IMR-90 (cell line): ENCODE results near the gene CCDC13. TPM values are rescaled to one million over a fixed set of nuclear protein-coding genes. Genes with fewer than 3 reads are reported as not detected.

Experiments
- ATAC-seq: fragments of 200-7000 bp; cut with Tn5 transposase; 2 replicates; pipeline ENCODE4 v1.9.1; 2020; ENCODE audit warnings: low read depth, mild to moderate bottlenecking, moderate library complexity
- BruUV-seq: library from RNA; stranded (reverse); fragments of 400-500 nt; replicated peaks from 2 replicates; lab custom pipeline; 2021; lab: Mats Ljungman, UMichigan
- CTCF ChIA-PET: fragments of 300-600 bp; formaldehyde crosslinking; extraction: SDS; loops from one replicate; lab custom pipeline; 2021; ENCODE audit warnings: antibody characterized with exemption; lab: Yijun Ruan, JAX
- POLR2A ChIA-PET: fragments of 300-600 bp; sonication (Branson Sonifier 250); formaldehyde crosslinking; loops from one replicate; lab custom pipeline; 2022; ENCODE audit warnings: antibody characterized with exemption; ENCODE audit not compliant: unreplicated experiment; lab: Charles Lee
- DNase-seq: peaks from one replicate; pipeline ENCODE4 v3.0.0; 2013
- H2AFZ ChIP-seq: replicated peaks from 2 replicates; pipeline ENCODE3; 2013; ENCODE audit warnings: low read length, mild to moderate bottlenecking; ENCODE audit not compliant: poor library complexity
- H2AK5ac ChIP-seq: 2 replicates; pipeline ENCODE4 v1.6.1; 2013; ENCODE audit warnings: low read depth, low read length, inconsistent platforms
- H2AK9ac ChIP-seq: replicated peaks from 2 replicates; pipeline ENCODE3; 2013; ENCODE audit warnings: mild to moderate bottlenecking, low read depth, low read length, moderate library complexity; ENCODE audit not compliant: poor library complexity
- H2BK120ac ChIP-seq: 2 replicates; pipeline ENCODE4 v1.6.1; 2013; ENCODE audit warnings: low read depth, low read length, inconsistent platforms
- H2BK15ac ChIP-seq: 3 replicates; pipeline ENCODE4 v1.6.1; 2013; ENCODE audit warnings: low read depth, low read length, inconsistent platforms
- H2BK20ac ChIP-seq: 2 replicates; pipeline ENCODE4 v1.6.1; 2013; ENCODE audit warnings: low read depth, mild to moderate bottlenecking, inconsistent platforms, low read length, moderate library complexity
- H2BK5ac ChIP-seq: 2 replicates; pipeline ENCODE4 v1.6.1; 2013; ENCODE audit warnings: mild to moderate bottlenecking, low read depth, low read length, inconsistent platforms; ENCODE audit not compliant: poor library complexity, severe bottlenecking
- H3K14ac ChIP-seq: replicated peaks from 2 replicates; pipeline ENCODE4 v1.6.1; 2013; ENCODE audit warnings: low read depth, low read length, inconsistent platforms
- H3K18ac ChIP-seq: 2 replicates; pipeline ENCODE4 v1.6.1; 2013; ENCODE audit warnings: low read depth, low read length, control low read depth
- H3K23ac ChIP-seq: 2 replicates; pipeline ENCODE4 v1.6.1; 2013; ENCODE audit warnings: low read depth, low read length, inconsistent platforms
- H3K27ac ChIP-seq: 2 replicates; pipeline ENCODE4 v1.5.1; 2013; ENCODE audit warnings: mild to moderate bottlenecking, control low read depth, low read length; ENCODE audit not compliant: insufficient read depth
- H3K27me3 ChIP-seq: 2 replicates; pipeline ENCODE4 v1.6.1; 2013; ENCODE audit warnings: low read length; ENCODE audit not compliant: control insufficient read depth, insufficient read depth
- H3K36me3 ChIP-seq: 2 replicates; pipeline ENCODE4 v1.6.1; 2013; ENCODE audit warnings: low read length, mixed read lengths; ENCODE audit not compliant: control insufficient read depth, insufficient read depth
- H3K4ac ChIP-seq: 2 replicates; pipeline ENCODE4 v1.6.1; 2013; ENCODE audit warnings: low read depth, low read length, inconsistent platforms
- H3K4me1 ChIP-seq: 2 replicates; pipeline ENCODE4 v1.6.1; 2013; ENCODE audit warnings: low read length, mixed read lengths; ENCODE audit not compliant: control insufficient read depth, insufficient read depth
- H3K4me2 ChIP-seq: 2 replicates; pipeline ENCODE4 v1.6.1; 2013; ENCODE audit warnings: low read depth, mild to moderate bottlenecking, control low read depth, low read length, moderate library complexity
- H3K4me3 ChIP-seq: 2 replicates; pipeline ENCODE4 v1.5.1; 2013; ENCODE audit warnings: low read depth, mild to moderate bottlenecking, control low read depth, low read length, moderate library complexity; ENCODE audit not compliant: insufficient read depth
- H3K56ac ChIP-seq: 2 replicates; pipeline ENCODE4 v1.6.1; 2013; ENCODE audit warnings: low read length, inconsistent platforms; ENCODE audit not compliant: insufficient read depth; ENCODE audit errors: extremely low read depth
- H3K79me1 ChIP-seq, 2 experiments: 2 replicates each; pipeline ENCODE4 v1.6.1; 2013; ENCODE audit warnings: low read length in 2 of 2, inconsistent platforms in 1 of 2, low read depth in 1 of 2
- H3K9ac ChIP-seq: 2 replicates; pipeline ENCODE4 v1.6.1; 2013; ENCODE audit warnings: low read depth, low read length, control low read depth
- H3K9me1 ChIP-seq: 2 replicates; pipeline ENCODE4 v1.6.1; 2013; ENCODE audit warnings: low read length, inconsistent platforms; ENCODE audit not compliant: insufficient read depth
- H3K9me3 ChIP-seq: 2 replicates; pipeline ENCODE4 v1.6.1; 2013; ENCODE audit warnings: low read length; ENCODE audit not compliant: control insufficient read depth, insufficient read depth
- H4K20me1 ChIP-seq: 2 replicates; pipeline ENCODE4 v1.6.1; 2013; ENCODE audit warnings: low read length, inconsistent platforms; ENCODE audit not compliant: insufficient read depth
- H4K5ac ChIP-seq: 2 replicates; pipeline ENCODE4 v1.6.1; 2013; ENCODE audit warnings: mild to moderate bottlenecking, low read depth, low read length, control low read depth
- H4K8ac ChIP-seq, 2 experiments: 2 replicates each; pipeline ENCODE4 v1.6.1; 2013; ENCODE audit warnings: low read depth in 2 of 2, low read length in 2 of 2, control low read depth in 1 of 2, inconsistent platforms in 1 of 2
- H4K91ac ChIP-seq: 2 replicates; pipeline ENCODE4 v1.6.1; 2013; ENCODE audit warnings: low read depth, low read length, inconsistent platforms; ENCODE audit not compliant: insufficient read depth
- CHD1 ChIP-seq: IDR thresholded peaks from 2 replicates; pipeline ENCODE4 v1.6.1; 2012; ENCODE audit warnings: low read depth, low read length, improper control_type of control experiment
- RFX5 ChIP-seq: IDR thresholded peaks from 2 replicates; pipeline ENCODE4 v1.8.0; 2012; ENCODE audit warnings: low read depth, mild to moderate bottlenecking, low read length, moderate library complexity
- WGBS, 2 experiments: methylation state at CpG; one replicate each; pipeline versions ENCODE4 v1.1.5 to v1.1.7; 2013; ENCODE audit warnings: missing lambda C conversion rate in 2 of 2; ENCODE audit not compliant: insufficient read length in 1 of 2; ENCODE audit errors: extremely low coverage in 2 of 2; 5-methylcytosine and 5-hydroxymethylcytosine counted together
- dilution Hi-C: fragments of 300-500 bp; cut with HindIII; formaldehyde crosslinking; loops from one replicate; pipeline ENCODE4 v1.14.3; 2018; ENCODE audit warnings: low sequenced_read_pairs; ENCODE audit not compliant: unreplicated experiment
- in situ Hi-C: fragments of 300-500 bp; cut with MboI; formaldehyde crosslinking; loops from 3 replicates; pipeline ENCODE4 v1.14.3; 2019; ENCODE audit warnings: low sequenced_read_pairs, inconsistent platforms, mixed read lengths
- intact Hi-C: fragments of 100-400 bp; cut with micrococcal nuclease; formaldehyde crosslinking; loops from 2 replicates; pipeline ENCODE4 v1.10.0; 2022
- polyA plus RNA-seq, 3 experiments: library from polyadenylated mRNA; depleted of rRNA; stranded (reverse); fragments of >200 nt; gene quantifications; 2 replicates each; pipeline ENCODE4 v1.2.3, GENCODE V29; 2012; ENCODE audit warnings: low replicate concordance in 1 of 3
- total RNA-seq: library from RNA; depleted of rRNA; stranded (reverse); fragments of >200 nt; gene quantifications from 2 replicates; pipeline ENCODE4 v1.2.3, GENCODE V29; 2012

CCDC13 gene
- total and polyA plus RNA-seq, 2 of the 4 experiments (the other 2 are of a cell fraction): 0.18 to 0.19 TPM

- Histone ChIP-seq H3K4me2 (no peak overlapping the region), H4K8ac (no peak overlapping the region), H4K91ac (no peak overlapping the region), H2BK20ac (no peak overlapping the region), H3K4me1 (peaks cover 3% of the 10 kb centered on the region; the same call in 1 of the 2 replicates), H3K36me3 (no peaks in the 10 kb centered on the region), H3K9ac (no peak overlapping the region), H3K9me1 (no peaks in the 10 kb centered on the region), H3K56ac (no peak overlapping the region), H3K4ac (no peak overlapping the region), H3K27ac (no peak overlapping the region), H4K5ac (no peak overlapping the region), H3K79me1 (peaks cover 5 to 12% of the 10 kb centered on the region in 2 experiments; a peak in 3 of 4 replicates), H2BK120ac (no peak overlapping the region), H3K4me3 (no peak overlapping the region), H2AK5ac (no peak overlapping the region), H2BK15ac (no peak overlapping the region), H3K18ac (no peak overlapping the region), H3K9me3 (no peaks in the 10 kb centered on the region), H3K27me3 (peaks cover 6% of the 10 kb centered on the region), H3K14ac (no peak overlapping the region), H2AK9ac (no peak overlapping the region), H2BK5ac (no peak overlapping the region), H3K23ac (no peak overlapping the region), H4K20me1 (0 out of 2 replicates have a peak, but pooled peaks cover 14% of the 10 kb centered on the region), H2AFZ (no peak overlapping the region)
- ATAC-seq (no peak), DNase-seq (no peak)
- in situ Hi-C loops (no loop called here), dilution Hi-C loops (no loop called here), intact Hi-C loops (no loop called here)
- no CpG with 5 or more reads among the region's 4 CpGs for WGBS, 2 experiments
- BruUV-seq: no TSS peak
- POLR2A ChIA-PET: no interaction called here
- CTCF ChIA-PET: no interaction called here
- no peak for TF ChIP-seq CHD1
- TF ChIP-seq RFX5: no peak
Measured at GRCh38 chr3:42807929-42808328, 34.9 kb upstream of the CCDC13 start.
